Skeletal muscle satellite cell (primary cell): Measurements from ENCODE around the gene SLC8A2.
A peak's percentile ranks its signal among the peaks of the same experiment; 100 is the strongest.

ENCODE experiments used
- H3K27me3 ChIP-seq: 2 replicates; pipeline ENCODE4 v1.7.0; 2013; ENCODE audit warnings: low read length; ENCODE audit not compliant: control insufficient read depth, insufficient read depth
- H3K36me3 ChIP-seq: 2 replicates; pipeline ENCODE4 v1.7.0; 2013; ENCODE audit warnings: mild to moderate bottlenecking, control low read depth, low read length; ENCODE audit not compliant: insufficient read depth
- H3K4me1 ChIP-seq: 2 replicates; pipeline ENCODE4 v1.7.0; 2013; ENCODE audit warnings: low read length; ENCODE audit not compliant: control insufficient read depth, insufficient read depth
- H3K4me2 ChIP-seq: 2 replicates; pipeline ENCODE4 v1.7.0; 2013; ENCODE audit warnings: mild to moderate bottlenecking, low read length
- H3K4me3 ChIP-seq: 2 replicates; pipeline ENCODE4 v1.7.0; 2013; ENCODE audit warnings: low read length
- H3K9ac ChIP-seq: 2 replicates; pipeline ENCODE4 v1.7.0; 2013; ENCODE audit warnings: mild to moderate bottlenecking, low read depth, low read length, moderate library complexity
- H3K9me3 ChIP-seq: replicated peaks from 2 replicates; pipeline ENCODE4 v1.7.0; 2013; ENCODE audit warnings: mild to moderate bottlenecking, control low read depth, low read length

Gene SLC8A2

DNA sequence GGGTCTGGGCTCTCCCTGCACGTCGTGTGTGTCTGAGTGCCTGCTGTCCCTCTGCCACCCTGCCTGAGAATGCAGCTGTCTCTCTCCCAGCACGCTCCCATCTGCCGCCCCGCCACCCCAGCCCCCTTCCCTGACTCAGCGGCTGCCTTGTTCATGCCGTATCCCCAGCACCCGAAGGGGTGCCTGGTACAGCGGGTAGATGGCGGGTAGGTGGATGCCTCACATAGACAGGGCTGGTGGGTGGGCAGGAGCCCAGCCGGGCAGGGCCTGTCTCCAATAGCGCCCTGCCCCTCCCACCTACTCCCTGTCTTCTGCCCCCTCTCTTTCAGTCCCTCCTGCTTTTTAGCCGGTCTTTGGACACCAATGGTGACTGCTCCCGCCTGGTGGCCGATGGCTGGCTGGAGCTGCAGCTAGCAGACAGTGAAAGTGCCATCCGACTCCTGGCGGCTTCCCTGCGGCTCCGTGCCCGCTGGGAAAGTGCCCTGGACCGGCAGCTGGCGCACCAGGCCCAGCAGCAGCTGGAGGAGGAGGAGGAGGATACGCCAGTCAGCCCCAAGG is 92.2 kb downstream of the SLC8A2 start:
- Histone ChIP-seq H3K4me3 (no peak overlapping the region), H3K9ac (no peak overlapping the region), H3K4me2 (peak overlapping the region; percentile 27), H3K9me3 (no peaks in the 10 kb centered on the region), H3K36me3 (peaks cover 69% of the 10 kb centered on the region), H3K27me3 (no peaks in the 10 kb centered on the region), H3K4me1 (peaks cover 6% of the 10 kb centered on the region)

DNA sequence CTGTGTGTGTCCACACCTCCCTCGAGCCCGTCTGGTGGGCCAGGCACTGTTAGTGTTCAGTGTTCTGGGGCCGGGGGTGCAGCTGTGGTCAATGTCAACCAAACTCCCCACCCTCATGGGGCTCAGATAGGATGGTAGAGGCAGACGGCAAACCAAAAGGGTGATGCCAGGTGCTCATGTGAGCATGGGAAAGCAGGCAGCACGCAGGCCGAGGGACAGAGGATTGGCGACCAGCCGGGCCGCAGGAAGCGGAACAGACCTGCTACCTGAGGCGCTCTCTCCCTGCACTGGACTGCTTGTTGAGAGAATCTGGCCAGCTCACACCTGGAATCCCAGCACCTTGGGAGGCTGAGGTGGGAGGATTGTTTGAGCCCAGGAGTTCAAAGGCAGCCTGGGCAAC is 93.4 kb downstream of the SLC8A2 start:
- no peak overlapping the region for H3K9ac ChIP-seq
- H3K27me3 ChIP-seq, result no peaks in the 10 kb centered on the region
- no peaks in the 10 kb centered on the region for H3K9me3 ChIP-seq
- no peak overlapping the region for H3K4me2 ChIP-seq
- H3K36me3 ChIP-seq, result peaks cover 80% of the 10 kb centered on the region
- no peak overlapping the region for H3K4me3 ChIP-seq
- peaks cover 6% of the 10 kb centered on the region for H3K4me1 ChIP-seq
